GM12874 (cell line): ENCODE data around the gene FMOD.

ENCODE experiments used
- CTCF ChIP-seq: IDR thresholded peaks from 2 replicates; pipeline ENCODE4 v1.5.1; 2011; ENCODE audit warnings: low read depth, mild to moderate bottlenecking, control low read depth, low read length, moderate library complexity; ENCODE audit not compliant: insufficient read depth

The FMOD gene

GRCh38 chr1:203380420-203381150, 29.7 kb upstream of the FMOD start:
- TF ChIP-seq CTCF = no peak

- TF ChIP-seq CTCF = no peak
Observed at GRCh38 chr1:203379825-203380224, 28.9 kb upstream of the FMOD start.

GRCh38 chr1:203378556-203379245, 27.8 kb upstream of the FMOD start:
- TF ChIP-seq CTCF = no peak

GRCh38 chr1:203373991-203374390, 23.1 kb upstream of the FMOD start:
- TF ChIP-seq CTCF = no peak

- no peak for TF ChIP-seq CTCF
Observed at GRCh38 chr1:203373002-203373401, 22.1 kb upstream of the FMOD start.

- TF ChIP-seq CTCF = no peak
Observed at GRCh38 chr1:203371288-203371687, 20.4 kb upstream of the FMOD start.

- no peak for TF ChIP-seq CTCF
Observed at GRCh38 chr1:203369666-203370065, 18.7 kb upstream of the FMOD start.
